BE2C (cell line): ENCODE data around the gene STK32C.

Experiments used
- DNase-seq: peaks from one replicate; pipeline ENCODE4 v3.0.0-alpha.2; 2020
- H3K27me3 ChIP-seq: fragments of 250-450 bp; sonication (Bioruptor Pico); 2 replicates; pipeline ENCODE4 v1.5.1; 2020; ENCODE audit warnings: mild to moderate bottlenecking
- H3K36me3 ChIP-seq: fragments of 250-450 bp; sonication (Bioruptor Pico); 2 replicates; pipeline ENCODE4 v1.5.1; 2020; ENCODE audit warnings: mild to moderate bottlenecking
- H3K4me1 ChIP-seq: fragments of 250-450 bp; sonication (Bioruptor Pico); 2 replicates; pipeline ENCODE4 v1.5.1; 2020
- H3K4me3 ChIP-seq: 2 replicates; pipeline ENCODE4 v1.5.1; 2011; ENCODE audit warnings: low read depth, low read length
- H3K9me3 ChIP-seq: fragments of 250-450 bp; sonication (Bioruptor Pico); 2 replicates; pipeline ENCODE4 v1.5.1; 2020
- TF ChIP-seq, protein P1 (sequence below): IDR thresholded peaks from 2 replicates; pipeline ENCODE4 v1.5.1; 2012; ENCODE audit warnings: mild to moderate bottlenecking, low read depth, low read length

Gene STK32C

DNA sequence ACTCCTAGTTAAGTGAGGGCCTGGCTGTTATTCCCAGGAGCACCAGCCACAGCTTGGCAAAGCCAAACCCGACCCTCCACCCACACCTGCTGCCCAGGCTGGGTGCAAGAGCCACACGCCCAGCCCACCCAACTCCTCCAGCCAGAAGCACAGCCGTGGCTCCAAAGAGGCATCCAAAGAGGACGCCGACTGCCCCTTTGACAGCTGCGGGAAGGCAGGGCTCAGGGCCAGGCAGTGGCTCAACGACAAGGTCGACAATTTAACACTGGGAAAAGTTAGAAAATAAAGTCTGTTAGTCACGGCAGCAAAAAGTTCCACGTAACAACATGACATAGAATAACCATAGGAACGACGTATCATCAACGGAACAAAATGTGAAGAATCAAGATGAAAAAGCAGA lies 66.7 kb downstream of the STK32C start:
- DNase-seq, result no peak
- Histone ChIP-seq H3K9me3 (no peaks in the 10 kb centered on the region), H3K27me3 (no peaks in the 10 kb centered on the region), H3K36me3 (no peaks in the 10 kb centered on the region), H3K4me3 (no peak overlapping the region), H3K4me1 (no peaks in the 10 kb centered on the region; the same call in 1 of the 2 replicates)
- TF ChIP-seq, protein P1, sequence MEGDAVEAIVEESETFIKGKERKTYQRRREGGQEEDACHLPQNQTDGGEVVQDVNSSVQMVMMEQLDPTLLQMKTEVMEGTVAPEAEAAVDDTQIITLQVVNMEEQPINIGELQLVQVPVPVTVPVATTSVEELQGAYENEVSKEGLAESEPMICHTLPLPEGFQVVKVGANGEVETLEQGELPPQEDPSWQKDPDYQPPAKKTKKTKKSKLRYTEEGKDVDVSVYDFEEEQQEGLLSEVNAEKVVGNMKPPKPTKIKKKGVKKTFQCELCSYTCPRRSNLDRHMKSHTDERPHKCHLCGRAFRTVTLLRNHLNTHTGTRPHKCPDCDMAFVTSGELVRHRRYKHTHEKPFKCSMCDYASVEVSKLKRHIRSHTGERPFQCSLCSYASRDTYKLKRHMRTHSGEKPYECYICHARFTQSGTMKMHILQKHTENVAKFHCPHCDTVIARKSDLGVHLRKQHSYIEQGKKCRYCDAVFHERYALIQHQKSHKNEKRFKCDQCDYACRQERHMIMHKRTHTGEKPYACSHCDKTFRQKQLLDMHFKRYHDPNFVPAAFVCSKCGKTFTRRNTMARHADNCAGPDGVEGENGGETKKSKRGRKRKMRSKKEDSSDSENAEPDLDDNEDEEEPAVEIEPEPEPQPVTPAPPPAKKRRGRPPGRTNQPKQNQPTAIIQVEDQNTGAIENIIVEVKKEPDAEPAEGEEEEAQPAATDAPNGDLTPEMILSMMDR, result no peak

DNA sequence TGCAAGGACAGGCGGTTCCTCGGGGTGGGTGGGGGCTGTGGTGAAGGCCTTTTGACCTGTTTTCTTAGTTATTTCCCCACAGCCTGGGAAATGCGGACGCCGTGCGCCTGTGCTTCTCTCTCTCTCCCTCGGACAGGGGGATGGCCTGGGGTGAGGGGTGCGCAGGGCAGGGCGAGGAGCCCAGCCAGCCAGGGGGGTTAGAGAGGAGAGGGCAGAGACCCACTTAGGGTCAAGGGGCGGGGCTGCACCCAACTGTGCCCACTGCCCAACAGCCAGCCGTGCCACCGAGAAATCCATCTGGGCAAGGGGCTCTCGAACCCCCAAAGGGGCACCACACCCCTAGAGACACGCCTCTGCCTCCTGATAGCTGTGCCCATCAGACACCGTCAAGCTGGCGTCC lies 67.2 kb downstream of the STK32C start:
- H3K4me3 ChIP-seq, result no peak overlapping the region
- H3K27me3 ChIP-seq, result no peaks in the 10 kb centered on the region
- no peak for DNase-seq
- H3K9me3 ChIP-seq, result no peaks in the 10 kb centered on the region
- H3K36me3 ChIP-seq, result no peaks in the 10 kb centered on the region
- TF ChIP-seq, protein P1, result no peak
- H3K4me1 ChIP-seq, result no peaks in the 10 kb centered on the region; the same call in 1 of the 2 replicates

DNA sequence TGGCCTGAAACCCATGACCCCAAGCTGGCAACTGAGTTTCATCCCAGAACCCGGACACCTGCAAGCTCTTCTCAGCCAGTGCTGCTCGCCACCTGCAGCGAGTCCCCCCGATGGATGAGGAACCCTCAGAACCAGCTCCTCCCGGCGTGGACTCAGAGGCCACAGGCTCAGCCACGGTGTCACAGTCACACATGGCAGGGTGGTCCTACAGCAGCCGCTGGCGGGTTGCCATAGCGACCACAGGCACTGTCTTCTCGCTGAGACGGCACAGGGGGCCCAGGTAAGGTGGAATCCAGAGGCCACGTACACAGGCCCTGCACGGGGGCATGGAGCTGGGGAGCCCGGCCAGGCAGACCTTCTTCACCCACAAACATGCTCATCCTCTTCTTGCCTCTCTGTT lies 67.6 kb downstream of the STK32C start:
- Histone ChIP-seq H3K4me3 (no peak overlapping the region), H3K36me3 (no peaks in the 10 kb centered on the region), H3K27me3 (no peaks in the 10 kb centered on the region), H3K9me3 (no peaks in the 10 kb centered on the region), H3K4me1 (no peaks in the 10 kb centered on the region; the same call in 1 of the 2 replicates)
- TF ChIP-seq, protein P1, result no peak
- DNase-seq, result no peak

DNA sequence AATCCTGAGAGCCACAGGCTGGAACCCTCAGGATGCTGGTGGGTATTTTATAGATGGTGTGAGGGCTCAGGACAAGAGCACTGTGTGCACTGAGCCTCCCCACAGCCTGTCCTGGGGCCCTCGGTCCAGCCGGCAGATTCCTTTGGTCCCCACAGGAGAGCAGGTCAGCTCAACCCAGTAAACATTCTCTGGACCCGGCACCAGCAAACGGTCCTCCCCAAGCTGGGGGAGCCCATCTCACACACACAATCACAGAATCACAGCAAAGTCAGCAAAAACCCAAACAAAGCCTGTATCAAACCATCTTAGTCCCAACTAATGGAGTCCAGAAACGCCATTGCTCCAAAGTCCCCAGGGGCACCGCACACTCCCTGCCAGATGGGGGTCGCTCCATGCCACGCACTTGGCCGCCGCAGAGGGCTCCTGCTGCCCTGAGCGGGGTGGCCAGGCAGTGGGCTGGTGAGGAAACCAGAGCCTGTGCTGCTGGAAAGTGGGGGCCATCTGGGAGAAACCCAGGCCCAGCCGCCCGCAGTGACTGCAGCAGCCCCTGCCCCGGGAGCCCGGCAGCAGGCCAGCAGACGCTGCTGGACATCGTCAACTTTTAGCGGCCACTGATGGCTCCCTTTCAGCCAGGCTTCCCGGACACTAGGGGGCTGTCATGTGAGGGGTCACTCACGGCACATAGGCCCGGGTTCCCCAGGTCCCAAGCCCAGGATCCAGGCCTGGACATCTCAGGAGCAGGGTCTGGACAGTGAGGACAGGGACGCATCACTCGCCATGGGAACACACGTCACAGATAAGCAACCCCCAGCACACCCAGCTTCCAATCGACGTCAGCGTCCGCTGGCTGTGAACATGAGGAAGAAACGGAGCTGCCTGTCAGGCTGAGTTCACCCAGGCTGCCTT lies 68.4 kb downstream of the STK32C start:
- no peaks in the 10 kb centered on the region for H3K36me3 ChIP-seq
- H3K4me3 ChIP-seq, result peak overlapping the region; percentile 14
- no peaks in the 10 kb centered on the region for H3K27me3 ChIP-seq
- H3K4me1 ChIP-seq, result no peaks in the 10 kb centered on the region; the same call in 1 of the 2 replicates
- no peaks in the 10 kb centered on the region for H3K9me3 ChIP-seq
- DNase-seq, result peak; percentile 45
- TF ChIP-seq, protein P1, result peak; percentile 13; the same call in 1 of the 2 replicates

DNA sequence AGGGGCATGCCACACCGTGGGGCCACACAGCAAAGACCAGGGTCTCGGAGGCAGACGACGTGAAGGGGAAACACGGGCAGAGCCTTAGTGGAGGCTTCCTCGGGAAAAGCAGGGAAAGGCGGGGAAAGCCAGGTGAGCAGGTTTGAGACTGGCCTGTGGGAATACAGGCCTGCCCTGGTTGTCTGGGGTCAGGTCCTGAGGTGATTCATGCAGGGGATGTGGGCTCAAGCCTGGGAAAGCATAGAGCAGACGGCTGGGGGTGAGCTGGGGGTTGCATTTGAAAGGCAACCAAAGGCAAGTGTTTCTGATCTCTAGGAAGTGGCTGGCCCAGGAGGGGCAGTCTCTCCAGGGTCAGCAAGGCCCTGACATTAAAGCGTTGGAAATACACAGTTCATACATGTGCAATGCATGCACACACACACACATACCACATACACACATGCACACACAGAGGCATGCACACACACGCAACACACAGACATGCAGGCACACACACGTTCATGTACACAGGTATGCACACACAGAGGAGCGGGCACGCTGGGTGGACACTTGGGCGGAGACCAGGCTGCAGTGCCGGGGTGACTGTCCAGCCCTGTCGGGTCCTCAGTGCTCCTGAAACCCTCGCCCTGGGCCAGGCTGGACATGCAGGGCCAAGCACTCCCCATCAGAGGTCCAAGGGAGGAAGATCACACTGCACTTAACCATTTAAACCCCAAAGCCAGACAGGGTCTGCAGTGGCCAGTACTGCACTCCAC lies 69.2 kb downstream of the STK32C start:
- no peak for DNase-seq
- H3K4me1 ChIP-seq, result no peaks in the 10 kb centered on the region; the same call in 1 of the 2 replicates
- H3K36me3 ChIP-seq, result no peaks in the 10 kb centered on the region
- no peak overlapping the region for H3K4me3 ChIP-seq
- no peaks in the 10 kb centered on the region for H3K9me3 ChIP-seq
- TF ChIP-seq, protein P1, result no peak
- no peaks in the 10 kb centered on the region for H3K27me3 ChIP-seq
